HG03175 (cell line): Measurements from ENCODE around the gene PTPN14.
A peak's percentile ranks its signal among the peaks of the same experiment; 100 is the strongest.

Experiments used
- ATAC-seq: cut with Tn5 transposase; IDR thresholded peaks from one replicate; pipeline ENCODE4 v1.9.1; 2021; ENCODE audit warnings: mild to moderate bottlenecking, moderate library complexity; ENCODE audit not compliant: unreplicated experiment

PTPN14 gene

GRCh38 chr1:214459895-214460294 lies 91.5 kb downstream of the PTPN14 start:
- no peak for ATAC-seq

DNA sequence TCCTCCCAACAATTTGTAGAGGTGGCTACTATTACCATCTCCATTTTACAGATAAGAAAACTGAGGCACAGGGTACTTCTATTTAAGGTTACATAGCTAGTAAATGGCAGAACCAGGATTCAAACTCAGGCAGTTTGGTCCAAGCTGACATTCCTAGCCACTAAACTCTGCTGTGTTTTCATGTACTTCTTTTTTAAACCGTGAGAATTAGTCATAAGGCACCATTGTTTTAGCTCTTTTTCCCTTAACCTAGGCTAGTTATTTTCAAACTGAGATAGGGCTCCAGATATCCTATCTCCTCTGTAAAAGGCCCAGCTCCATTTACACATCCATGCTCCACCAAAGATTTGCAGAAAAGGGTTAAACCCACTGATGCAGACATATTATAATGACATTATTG lies 92.9 kb downstream of the PTPN14 start:
- ATAC-seq = no peak

GRCh38 chr1:214455971-214456867 lies 95.2 kb downstream of the PTPN14 start:
- no peak for ATAC-seq

- ATAC-seq = no peak
Measured at GRCh38 chr1:214455479-214455878, 95.9 kb downstream of the PTPN14 start.

- no peak for ATAC-seq
Measured at GRCh38 chr1:214454569-214455396, 96.6 kb downstream of the PTPN14 start.

DNA sequence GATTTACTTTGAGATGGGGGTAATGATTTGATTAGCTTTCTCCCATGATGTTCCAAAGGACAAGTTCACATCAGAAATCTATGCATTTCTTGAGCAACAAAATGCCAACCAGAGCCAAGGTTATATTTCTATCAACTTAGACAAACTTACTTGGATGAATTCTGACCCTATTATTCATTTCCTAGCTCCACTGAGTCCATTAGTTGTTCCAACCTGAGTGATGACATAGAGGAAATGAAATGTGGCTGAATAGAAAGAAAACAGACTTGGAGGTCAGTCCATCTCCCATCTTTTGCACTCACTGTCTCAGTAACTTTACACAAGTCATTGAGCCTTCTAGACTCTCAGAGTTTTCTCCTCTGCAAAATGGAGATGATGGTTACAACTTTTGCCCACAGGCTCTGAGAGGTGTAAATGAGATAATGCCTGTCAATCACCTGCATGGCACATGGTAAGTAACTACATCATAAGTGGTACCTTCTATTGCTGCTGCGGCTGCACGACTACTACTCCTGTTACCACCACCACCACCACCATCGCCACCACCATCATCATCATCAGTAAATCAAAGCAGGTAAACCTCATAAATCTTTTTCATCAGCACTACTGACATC lies 98.2 kb downstream of the PTPN14 start:
- no peak for ATAC-seq

DNA sequence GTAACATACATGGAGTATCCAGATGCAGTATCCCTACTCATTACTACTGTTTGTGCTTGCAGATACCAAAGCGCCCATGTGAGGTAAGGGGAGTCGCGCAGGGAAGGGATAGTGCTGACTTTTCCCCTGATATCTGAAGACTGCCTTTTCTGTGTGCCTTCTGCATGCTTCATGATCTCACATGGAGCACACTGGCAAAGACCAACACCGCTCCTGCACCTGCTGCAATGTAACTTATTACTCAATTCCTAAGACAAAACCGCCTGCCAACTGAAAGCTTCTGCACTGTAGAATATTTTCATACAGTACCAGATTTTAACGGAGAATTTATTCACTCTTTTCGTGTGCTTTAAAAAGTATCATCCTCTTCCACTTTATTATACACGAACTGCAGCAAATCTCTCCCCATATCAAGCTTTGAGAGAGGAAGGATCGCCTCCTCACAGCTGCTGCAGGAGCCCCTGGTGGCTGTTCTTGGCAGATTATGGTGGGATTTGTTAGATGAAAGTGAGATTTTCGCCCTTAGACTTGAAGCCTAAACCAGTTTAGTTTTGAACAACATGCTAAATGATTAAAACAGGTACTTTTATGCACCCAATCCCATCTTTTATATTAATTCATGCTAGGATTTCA lies 99.1 kb downstream of the PTPN14 start:
- no peak for ATAC-seq

DNA sequence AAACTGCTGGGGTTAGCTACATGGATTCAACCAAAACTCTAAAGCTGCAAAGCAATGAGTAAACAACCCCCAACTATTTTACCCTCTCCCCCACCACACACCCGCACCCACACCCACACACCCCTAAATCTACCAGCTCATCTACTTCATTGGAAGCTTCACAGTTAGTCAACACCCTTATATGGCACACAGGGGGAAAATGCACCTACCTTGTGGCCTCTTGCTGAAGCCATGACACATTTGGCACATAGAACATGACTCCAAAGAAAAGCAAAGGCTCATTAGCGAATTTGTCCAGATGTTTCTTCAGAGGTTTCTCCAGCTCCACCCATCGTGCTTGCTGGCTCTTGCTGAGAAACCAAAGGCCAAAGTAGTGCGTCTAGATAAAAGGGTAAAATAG lies 99.8 kb downstream of the PTPN14 start:
- ATAC-seq = no peak

DNA sequence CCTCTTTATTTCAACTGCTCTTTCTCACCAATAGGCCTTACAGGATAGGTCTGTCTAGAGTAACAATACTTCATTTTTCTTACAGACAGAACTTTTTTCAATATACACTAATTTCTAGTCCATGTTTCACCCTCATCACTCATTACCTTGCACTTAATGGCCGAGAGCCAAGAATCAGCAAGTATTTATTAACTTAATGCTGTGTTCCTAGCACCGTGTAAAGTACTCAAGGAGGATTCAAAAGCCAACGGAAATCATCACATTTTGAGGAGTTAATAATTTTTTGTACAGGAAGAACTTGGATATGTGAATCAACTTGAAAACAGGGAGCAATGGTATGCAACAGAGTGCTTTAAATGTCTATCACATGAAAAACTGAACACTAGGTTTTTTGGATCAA lies 102.0 kb downstream of the PTPN14 start:
- no peak for ATAC-seq

GRCh38 chr1:214448536-214448935 lies 102.9 kb downstream of the PTPN14 start:
- no peak for ATAC-seq

- ATAC-seq = no peak
Measured at GRCh38 chr1:214447557-214447871, 103.9 kb downstream of the PTPN14 start.

DNA sequence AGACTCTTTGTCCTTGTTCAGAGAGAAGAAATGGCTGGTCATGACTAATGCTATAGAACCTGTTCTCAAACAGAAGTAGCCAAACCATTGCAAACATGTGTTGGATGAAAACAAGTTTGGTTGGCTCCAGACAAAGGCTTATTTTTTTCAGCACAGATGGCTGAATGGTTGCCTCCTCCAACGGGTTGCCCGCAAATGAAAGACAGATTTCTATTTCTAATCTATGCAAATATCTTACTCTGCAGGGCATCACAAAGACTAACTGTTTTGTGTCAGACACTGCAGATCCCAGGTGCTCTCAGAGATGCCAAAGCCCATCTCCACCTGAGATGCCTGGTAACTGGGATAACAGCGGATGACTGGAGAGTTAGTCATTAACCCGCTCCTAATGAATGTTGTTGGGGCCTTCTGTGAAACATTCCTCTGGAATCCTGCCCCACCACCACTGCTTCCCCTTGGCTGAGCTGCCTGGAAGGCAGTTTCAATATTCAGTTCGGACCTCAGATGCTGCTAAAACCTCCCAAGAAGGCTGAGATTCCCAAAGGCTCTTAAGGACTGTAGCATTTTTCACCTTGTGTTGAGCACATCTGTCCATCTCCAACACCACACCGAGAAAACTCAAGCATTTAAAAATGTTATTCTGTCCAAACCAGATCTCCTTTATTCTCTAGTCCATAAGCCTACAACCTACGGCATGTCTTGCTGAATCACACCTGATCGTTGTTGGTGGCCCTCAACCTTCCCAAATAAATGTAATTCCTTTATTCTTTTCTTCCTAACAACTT lies 104.4 kb downstream of the PTPN14 start:
- ATAC-seq = peak; percentile 82

DNA sequence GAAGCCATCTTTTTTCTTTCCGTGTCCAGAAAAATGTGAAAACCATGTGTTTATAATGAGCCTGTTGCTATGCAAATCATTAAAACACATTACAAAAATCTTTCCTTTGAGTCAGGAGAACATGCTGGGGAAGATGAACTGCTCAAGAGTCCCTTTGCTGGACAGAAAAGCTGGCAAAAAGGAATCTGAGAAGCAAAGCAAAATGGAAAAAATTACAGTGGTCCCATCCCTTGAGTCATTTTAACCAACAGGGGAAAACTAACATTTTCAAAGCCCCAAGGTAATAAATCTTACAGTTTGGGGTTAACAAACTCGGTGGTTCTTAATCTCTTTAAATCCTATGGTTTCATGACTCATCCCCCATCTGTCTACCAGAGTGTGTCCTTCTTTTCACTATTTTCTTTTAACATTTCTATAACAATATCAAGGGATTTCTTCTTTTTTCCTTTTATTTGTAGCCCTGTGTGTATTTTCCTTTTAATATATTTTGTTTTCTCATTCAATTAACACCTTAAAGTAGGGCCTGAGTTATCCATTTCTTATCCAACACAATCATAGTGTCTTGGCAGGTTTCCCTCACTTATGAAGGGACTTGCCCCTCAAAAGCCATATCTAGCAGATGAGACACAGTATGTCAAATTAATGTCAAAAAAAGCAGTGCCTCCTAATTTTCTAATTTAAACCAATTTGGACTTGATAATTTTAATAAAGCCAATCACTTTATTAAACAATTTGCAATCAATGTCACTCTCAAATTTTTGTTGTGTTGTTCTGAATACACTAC lies 105.4 kb downstream of the PTPN14 start:
- no peak for ATAC-seq

GRCh38 chr1:214445199-214445598 lies 106.2 kb downstream of the PTPN14 start:
- no peak for ATAC-seq

DNA sequence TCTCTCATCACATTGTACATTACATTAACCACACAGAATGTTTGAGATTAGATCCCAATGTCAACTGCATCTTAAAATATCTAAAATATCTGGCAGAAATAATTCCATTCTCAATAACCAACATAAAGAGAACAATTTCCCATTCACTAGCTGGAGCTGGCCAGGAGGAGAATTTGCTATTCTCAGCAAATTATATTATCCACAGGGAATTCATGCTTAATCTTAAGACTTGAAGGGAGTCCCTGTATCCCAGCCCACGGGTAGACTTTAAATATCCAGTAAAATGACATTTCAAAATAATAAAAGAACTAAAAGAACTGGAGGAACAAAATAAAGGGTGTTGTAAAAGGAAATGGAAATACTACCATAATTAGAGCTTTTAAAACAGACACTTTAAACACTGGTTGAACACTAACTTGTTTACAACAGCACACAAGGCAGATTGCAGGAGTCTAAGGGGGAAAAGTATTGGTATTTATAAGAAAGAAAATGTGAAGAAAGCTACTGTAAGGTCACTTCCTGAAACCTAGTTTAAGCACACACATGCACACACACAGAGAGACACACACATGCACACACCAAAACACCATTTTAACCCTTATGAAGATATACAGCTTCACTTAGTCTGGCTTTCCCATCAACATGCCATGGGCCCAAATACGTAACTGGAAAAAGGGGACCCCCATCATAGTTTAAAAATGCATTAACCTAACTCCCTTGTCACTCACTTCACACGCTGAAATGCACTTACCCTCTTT lies 107.0 kb downstream of the PTPN14 start:
- ATAC-seq = no peak

DNA sequence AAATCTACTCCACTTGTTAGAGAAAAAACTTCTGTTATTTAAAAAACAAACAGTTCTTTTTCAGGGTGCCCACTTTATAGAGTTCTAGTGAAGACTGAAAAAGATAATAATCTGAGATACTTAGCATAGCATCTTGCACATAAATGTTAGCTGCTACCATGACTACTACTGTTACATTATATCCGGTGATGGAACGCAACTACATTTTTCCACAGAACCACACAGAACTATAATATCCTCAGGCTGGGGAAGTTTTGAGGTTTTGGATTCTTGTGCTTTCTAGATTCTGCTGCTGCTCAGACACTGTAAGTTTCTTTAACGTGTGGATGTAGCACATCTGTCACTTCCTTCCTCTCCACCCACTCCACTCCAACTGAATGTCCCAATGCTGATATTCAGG lies 110.3 kb downstream of the PTPN14 start:
- no peak for ATAC-seq

GRCh38 chr1:214440219-214440965 lies 111.0 kb downstream of the PTPN14 start:
- no peak for ATAC-seq
